GM21515 (cell line): ENCODE data around the gene PLS1.
"Not testable (repeated sequence)": the region's sequence is repeated elsewhere in the genome, so short reads cannot be mapped to it uniquely, and the experiment has no call there.

ENCODE experiments used
- ATAC-seq: cut with Tn5 transposase; IDR thresholded peaks from one replicate; pipeline ENCODE4 v1.9.1; 2021; ENCODE audit not compliant: unreplicated experiment

PLS1 gene

GRCh38 chr3:142690613-142691012, 94.4 kb downstream of the PLS1 start:
- no peak for ATAC-seq

GRCh38 chr3:142691527-142691926, 95.3 kb downstream of the PLS1 start:
- no peak for ATAC-seq

- no peak for ATAC-seq
Measured at GRCh38 chr3:142693136-142693853, 97.1 kb downstream of the PLS1 start.

GRCh38 chr3:142694225-142694624, 98.0 kb downstream of the PLS1 start:
- ATAC-seq = no peak

GRCh38 chr3:142705198-142705597, 109.0 kb downstream of the PLS1 start:
- ATAC-seq = no peak

GRCh38 chr3:142706321-142707127, 110.3 kb downstream of the PLS1 start:
- ATAC-seq = no peak

GRCh38 chr3:142709207-142709606, 113.0 kb downstream of the PLS1 start:
- no peak for ATAC-seq

- not testable (repeated sequence) for ATAC-seq
Measured at GRCh38 chr3:142714882-142715281, 118.7 kb downstream of the PLS1 start.

GRCh38 chr3:142716102-142716501, 119.9 kb downstream of the PLS1 start:
- no peak for ATAC-seq

- ATAC-seq = no peak
Measured at GRCh38 chr3:142723665-142723967, 127.4 kb downstream of the PLS1 start.

GRCh38 chr3:142723968-142724681, 127.9 kb downstream of the PLS1 start, which contains the start of gene TRPC1:
Gene TRPC1 (plus strand): TSS chr3:142724034. CDS start chr3:142724560, 526 bp downstream.
- peak; percentile 97 for ATAC-seq

GRCh38 chr3:142724682-142725356, 128.6 kb downstream of the PLS1 start:
- no peak for ATAC-seq

GRCh38 chr3:142725357-142725739, 129.2 kb downstream of the PLS1 start:
- no peak for ATAC-seq

GRCh38 chr3:142726017-142726416, 129.8 kb downstream of the PLS1 start:
- no peak for ATAC-seq

GRCh38 chr3:142732066-142732465, 135.9 kb downstream of the PLS1 start:
- no peak for ATAC-seq

- no peak for ATAC-seq
Measured at GRCh38 chr3:142734834-142735233, 138.6 kb downstream of the PLS1 start.

- no peak for ATAC-seq
Measured at GRCh38 chr3:142735462-142735861, 139.3 kb downstream of the PLS1 start.

GRCh38 chr3:142738396-142738795, 142.2 kb downstream of the PLS1 start:
- no peak for ATAC-seq

GRCh38 chr3:142746646-142747045, 150.5 kb downstream of the PLS1 start:
- ATAC-seq = no peak

GRCh38 chr3:142750531-142750930, 154.3 kb downstream of the PLS1 start:
- ATAC-seq = not testable (repeated sequence)

- not testable (repeated sequence) for ATAC-seq
Measured at GRCh38 chr3:142752605-142753004, 156.4 kb downstream of the PLS1 start.
